GM23338 (cell line): ENCODE results near the gene CDH23.

Source experiments
- EZH2 ChIP-seq: fragments of 200-600 bp; sonication (generic); IDR thresholded peaks from one replicate; pipeline ENCODE4 v1.8.0; 2017; ENCODE audit warnings: antibody characterized with exemption, mild to moderate bottlenecking, low read depth; ENCODE audit not compliant: unreplicated experiment
- TF ChIP-seq, protein P1 (sequence below): IDR thresholded peaks from one replicate; pipeline ENCODE4 v1.6.1; 2018; ENCODE audit warnings: antibody characterized with exemption; ENCODE audit not compliant: unreplicated experiment
- TF ChIP-seq, protein P2 (sequence below), 2 experiments: fragments of 200-600 bp in 1 of 2; sonication (generic) in 1 of 2; conservative IDR thresholded peaks; 2 replicates each; pipeline versions ENCODE4 v1.5.1 to v1.6.1; 2016 to 2017; ENCODE audit warnings: antibody characterized with exemption in 2 of 2, low read depth in 2 of 2, mild to moderate bottlenecking in 2 of 2, moderate library complexity in 1 of 2

DNA sequence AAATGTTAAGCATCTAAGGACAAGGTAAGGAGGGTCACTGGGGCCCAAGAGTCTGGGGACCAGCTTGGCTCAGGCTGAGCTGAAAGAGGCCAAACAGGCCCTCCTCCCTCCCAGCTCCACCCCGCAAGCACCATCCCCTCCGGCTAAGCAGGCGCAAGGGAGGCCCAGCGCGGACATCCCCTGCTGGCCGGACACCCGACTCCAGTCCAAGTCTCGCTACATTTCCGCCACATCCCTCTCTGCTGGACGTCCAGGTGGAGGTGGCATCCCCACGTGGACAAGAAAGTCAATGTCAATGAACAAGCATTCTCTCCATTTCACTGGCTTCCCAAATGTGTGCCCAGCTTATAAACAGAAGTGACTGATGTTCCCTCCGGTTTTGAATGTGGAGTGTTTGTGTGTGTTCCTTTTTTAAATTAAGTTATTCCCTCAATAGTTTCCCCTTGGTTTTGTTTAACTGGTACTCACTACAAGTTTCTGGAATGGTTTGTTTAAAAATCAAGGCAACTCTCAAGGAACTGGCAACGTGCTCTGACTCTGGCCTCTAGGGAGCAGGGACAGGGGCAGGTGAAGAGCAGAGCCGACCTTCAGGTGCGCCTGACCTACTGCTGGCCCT, 418.9 kb downstream of the CDH23 start:
- TF ChIP-seq, protein P1, sequence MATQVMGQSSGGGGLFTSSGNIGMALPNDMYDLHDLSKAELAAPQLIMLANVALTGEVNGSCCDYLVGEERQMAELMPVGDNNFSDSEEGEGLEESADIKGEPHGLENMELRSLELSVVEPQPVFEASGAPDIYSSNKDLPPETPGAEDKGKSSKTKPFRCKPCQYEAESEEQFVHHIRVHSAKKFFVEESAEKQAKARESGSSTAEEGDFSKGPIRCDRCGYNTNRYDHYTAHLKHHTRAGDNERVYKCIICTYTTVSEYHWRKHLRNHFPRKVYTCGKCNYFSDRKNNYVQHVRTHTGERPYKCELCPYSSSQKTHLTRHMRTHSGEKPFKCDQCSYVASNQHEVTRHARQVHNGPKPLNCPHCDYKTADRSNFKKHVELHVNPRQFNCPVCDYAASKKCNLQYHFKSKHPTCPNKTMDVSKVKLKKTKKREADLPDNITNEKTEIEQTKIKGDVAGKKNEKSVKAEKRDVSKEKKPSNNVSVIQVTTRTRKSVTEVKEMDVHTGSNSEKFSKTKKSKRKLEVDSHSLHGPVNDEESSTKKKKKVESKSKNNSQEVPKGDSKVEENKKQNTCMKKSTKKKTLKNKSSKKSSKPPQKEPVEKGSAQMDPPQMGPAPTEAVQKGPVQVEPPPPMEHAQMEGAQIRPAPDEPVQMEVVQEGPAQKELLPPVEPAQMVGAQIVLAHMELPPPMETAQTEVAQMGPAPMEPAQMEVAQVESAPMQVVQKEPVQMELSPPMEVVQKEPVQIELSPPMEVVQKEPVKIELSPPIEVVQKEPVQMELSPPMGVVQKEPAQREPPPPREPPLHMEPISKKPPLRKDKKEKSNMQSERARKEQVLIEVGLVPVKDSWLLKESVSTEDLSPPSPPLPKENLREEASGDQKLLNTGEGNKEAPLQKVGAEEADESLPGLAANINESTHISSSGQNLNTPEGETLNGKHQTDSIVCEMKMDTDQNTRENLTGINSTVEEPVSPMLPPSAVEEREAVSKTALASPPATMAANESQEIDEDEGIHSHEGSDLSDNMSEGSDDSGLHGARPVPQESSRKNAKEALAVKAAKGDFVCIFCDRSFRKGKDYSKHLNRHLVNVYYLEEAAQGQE, result no peak
- TF ChIP-seq, protein P2, sequence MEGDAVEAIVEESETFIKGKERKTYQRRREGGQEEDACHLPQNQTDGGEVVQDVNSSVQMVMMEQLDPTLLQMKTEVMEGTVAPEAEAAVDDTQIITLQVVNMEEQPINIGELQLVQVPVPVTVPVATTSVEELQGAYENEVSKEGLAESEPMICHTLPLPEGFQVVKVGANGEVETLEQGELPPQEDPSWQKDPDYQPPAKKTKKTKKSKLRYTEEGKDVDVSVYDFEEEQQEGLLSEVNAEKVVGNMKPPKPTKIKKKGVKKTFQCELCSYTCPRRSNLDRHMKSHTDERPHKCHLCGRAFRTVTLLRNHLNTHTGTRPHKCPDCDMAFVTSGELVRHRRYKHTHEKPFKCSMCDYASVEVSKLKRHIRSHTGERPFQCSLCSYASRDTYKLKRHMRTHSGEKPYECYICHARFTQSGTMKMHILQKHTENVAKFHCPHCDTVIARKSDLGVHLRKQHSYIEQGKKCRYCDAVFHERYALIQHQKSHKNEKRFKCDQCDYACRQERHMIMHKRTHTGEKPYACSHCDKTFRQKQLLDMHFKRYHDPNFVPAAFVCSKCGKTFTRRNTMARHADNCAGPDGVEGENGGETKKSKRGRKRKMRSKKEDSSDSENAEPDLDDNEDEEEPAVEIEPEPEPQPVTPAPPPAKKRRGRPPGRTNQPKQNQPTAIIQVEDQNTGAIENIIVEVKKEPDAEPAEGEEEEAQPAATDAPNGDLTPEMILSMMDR (conservative IDR thresholded peaks at IDR 0.05; ENCODE audit: low read depth in 2 of 2), result no peak
- TF ChIP-seq EZH2, result no peak
